SHP77 (cell line): Measurements from ENCODE around the gene SNRNP48.

Experiments
- DNase-seq, 2 experiments: peaks; one replicate each; lab custom pipeline; 2025; lab: John Stamatoyannopoulos, UW

SNRNP48 gene

DNA sequence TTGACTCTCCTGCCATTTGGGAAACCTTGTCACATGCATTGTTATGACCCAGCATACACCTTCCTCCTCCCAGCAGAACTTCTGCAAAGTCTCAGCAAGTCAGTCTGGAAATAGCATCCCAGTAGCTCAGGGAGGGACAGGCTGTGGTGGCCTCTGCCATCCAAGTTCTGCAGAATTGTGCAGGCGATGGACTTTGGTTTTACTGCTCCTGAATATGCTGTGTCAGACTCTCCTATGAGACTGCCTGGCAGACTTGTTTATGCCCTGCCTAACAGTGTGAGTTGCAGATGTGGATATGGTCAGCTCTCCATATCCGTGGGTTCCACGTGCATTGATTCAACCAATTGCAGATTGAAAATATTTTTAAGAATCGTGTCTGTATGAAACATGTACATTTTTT lies 52.8 kb downstream of the SNRNP48 start:
- no peak for DNase-seq

GRCh38 chr6:7644417-7644816 lies 54.4 kb downstream of the SNRNP48 start:
- DNase-seq, result no peak

DNA sequence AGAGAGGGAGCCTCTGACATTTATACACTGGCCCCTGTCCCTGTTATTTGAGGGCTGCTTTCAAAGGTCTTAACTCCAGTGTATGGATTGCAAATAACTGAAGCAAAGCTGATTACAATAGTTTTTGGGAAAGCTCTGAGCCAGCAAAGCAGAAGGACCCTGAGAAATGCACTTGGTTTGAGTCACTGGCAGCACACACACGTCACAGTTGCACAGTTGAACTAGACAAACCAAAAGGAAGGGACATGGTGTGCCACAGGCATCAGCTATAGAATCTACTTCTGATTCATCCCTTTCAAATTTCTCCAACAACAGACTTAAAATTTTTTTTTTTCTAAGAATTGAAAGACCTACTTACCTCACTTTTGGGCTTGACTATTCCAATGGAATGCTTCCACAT lies 56.4 kb downstream of the SNRNP48 start:
- no peak for DNase-seq

GRCh38 chr6:7647504-7647903 lies 57.5 kb downstream of the SNRNP48 start:
- DNase-seq, result no peak

DNA sequence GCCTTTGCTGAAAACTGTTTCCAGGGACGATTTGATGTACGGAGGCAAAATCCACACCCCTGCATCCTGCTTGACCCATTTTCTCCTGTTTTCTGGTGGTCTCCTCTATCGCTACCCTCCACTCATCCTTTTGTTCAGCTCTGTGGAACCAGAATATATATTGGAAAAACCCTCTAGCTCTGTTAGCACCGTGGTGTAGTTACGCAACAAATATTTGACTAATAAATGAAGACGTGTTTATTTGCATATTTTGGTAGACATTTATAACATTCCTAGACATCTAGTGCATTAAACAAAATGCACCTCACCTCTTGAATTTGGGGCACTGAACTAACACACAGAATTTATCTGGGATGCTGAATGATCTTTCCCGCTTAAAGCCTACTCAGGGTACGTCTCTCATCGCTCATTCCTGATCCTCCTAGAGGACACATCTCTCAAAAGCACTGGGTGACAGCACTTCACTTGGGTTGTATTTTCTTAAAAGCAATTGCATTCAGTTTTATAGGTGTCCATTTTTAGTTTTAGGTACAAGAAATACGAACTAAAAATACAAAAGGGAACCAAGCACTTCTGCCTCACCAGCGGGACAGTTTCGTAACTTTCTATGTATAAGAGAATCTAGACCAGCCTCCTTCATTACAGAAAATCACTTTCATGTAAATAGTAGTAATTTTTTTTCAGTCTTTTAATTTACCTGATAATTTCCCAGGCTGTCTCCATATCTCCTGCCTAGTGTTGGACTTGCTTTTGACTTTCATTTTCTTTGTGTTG lies 59.2 kb downstream of the SNRNP48 start:
- no peak for DNase-seq

GRCh38 chr6:7650878-7651277 lies 60.9 kb downstream of the SNRNP48 start:
- no peak for DNase-seq

GRCh38 chr6:7652957-7653356 lies 63.0 kb downstream of the SNRNP48 start:
- no peak for DNase-seq

GRCh38 chr6:7656355-7656754 lies 66.4 kb downstream of the SNRNP48 start:
- DNase-seq, result no peak

- DNase-seq, result no peak
Observed at GRCh38 chr6:7658543-7658942, 68.5 kb downstream of the SNRNP48 start.

DNA sequence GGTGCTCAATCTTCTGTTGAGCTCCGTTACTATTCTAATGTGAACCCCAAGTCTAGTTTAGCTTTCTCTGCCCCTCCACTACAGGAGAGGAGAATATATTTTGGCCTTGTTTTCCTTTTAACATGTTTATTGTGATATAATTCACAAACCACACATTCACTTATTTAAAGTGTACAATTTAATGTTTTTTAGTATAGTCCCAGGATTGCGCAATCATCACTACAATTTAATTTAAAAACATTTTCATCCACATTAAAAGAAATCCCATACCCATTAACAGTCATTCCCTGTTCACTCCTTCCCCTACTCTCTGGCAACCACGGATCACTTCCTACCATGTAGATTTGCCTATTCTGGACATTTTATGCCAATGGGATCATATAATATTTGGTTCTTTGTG lies 71.4 kb downstream of the SNRNP48 start:
- no peak for DNase-seq
